NT2/D1 (cell line): ENCODE data around the gene RNF113A.
A peak's percentile ranks its signal among the peaks of the same experiment; 100 is the strongest.
"Not testable (repeated sequence)": the region's sequence is repeated elsewhere in the genome, so short reads cannot be mapped to it uniquely, and the experiment has no call there.

Experiments
- DNase-seq: peaks from one replicate; pipeline ENCODE4 v3.0.0-alpha.2; 2011; ENCODE audit warnings: low read depth, low spot score
- H3K27me3 ChIP-seq: 2 replicates; pipeline ENCODE4 v1.6.0; 2011; ENCODE audit warnings: mild to moderate bottlenecking; ENCODE audit not compliant: insufficient read length, insufficient read depth
- H3K36me3 ChIP-seq: 2 replicates; pipeline ENCODE4 v1.6.1; 2011; ENCODE audit warnings: mild to moderate bottlenecking, low read length, mixed read lengths; ENCODE audit not compliant: insufficient read depth, insufficient read length
- H3K4me1 ChIP-seq: 2 replicates; pipeline ENCODE4 v1.5.1; 2011; ENCODE audit not compliant: insufficient read depth, insufficient read length
- H3K4me3 ChIP-seq: 2 replicates; pipeline ENCODE4 v1.5.1; 2011; ENCODE audit warnings: low read depth; ENCODE audit not compliant: insufficient read length
- H3K9ac ChIP-seq: 2 replicates; pipeline ENCODE4 v1.6.0; 2011; ENCODE audit warnings: low read depth; ENCODE audit not compliant: insufficient read length
- H3K9me3 ChIP-seq: 2 replicates; pipeline ENCODE4 v1.5.1; 2011; ENCODE audit warnings: mild to moderate bottlenecking, low read length; ENCODE audit not compliant: insufficient read depth
- SUZ12 ChIP-seq: IDR thresholded peaks from 2 replicates; pipeline ENCODE4 v1.6.1; 2011; ENCODE audit not compliant: insufficient read length, insufficient read depth; ENCODE audit errors: extremely low read depth
- YY1 ChIP-seq: IDR thresholded peaks from 2 replicates; pipeline ENCODE4 v1.6.1; 2011; ENCODE audit not compliant: insufficient read length, insufficient read depth
- ZNF274 ChIP-seq: IDR thresholded peaks from 2 replicates; pipeline ENCODE4 v1.6.1; 2011; ENCODE audit warnings: mild to moderate bottlenecking, low read depth, low read length

The RNF113A gene

GRCh38 chrX:119870626-119871131, 854 bp downstream of the RNF113A start:
- Histone ChIP-seq H3K4me1 (no peaks in the 10 kb centered on the region), H3K9me3 (no peaks in the 10 kb centered on the region), H3K36me3 (peaks cover 23% of the 10 kb centered on the region), H3K4me3 (peak overlapping the region; percentile 94), H3K27me3 (peaks cover 3% of the 10 kb centered on the region), H3K9ac (peak overlapping the region; percentile 97)
- DNase-seq, result no peak
- TF ChIP-seq YY1, result no peak

DNA sequence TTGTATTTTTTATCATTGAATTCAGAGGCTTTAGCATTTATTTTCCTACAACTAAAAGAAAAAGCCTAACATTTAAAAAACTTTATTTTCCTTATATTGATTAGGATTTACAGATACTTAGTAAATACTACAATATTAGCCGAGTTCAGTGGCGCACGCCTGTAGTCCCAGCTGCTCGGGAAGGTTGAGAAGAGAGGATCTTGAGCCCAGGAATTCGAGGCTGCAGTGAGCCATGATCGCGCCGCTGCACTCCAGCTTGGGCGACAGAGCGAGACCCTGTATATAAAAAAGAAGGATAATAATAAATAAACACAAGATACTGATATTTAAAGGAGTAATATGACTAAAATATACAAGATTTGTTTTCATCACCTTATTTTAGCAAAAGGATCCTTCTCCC, 18.1 kb downstream of the RNF113A start:
- H3K36me3 ChIP-seq, result peaks cover 19% of the 10 kb centered on the region
- peak overlapping the region; percentile 21 for H3K4me3 ChIP-seq
- TF ChIP-seq ZNF274 (no peak), YY1 (no peak), SUZ12 (no peak)
- H3K9me3 ChIP-seq, result no peaks in the 10 kb centered on the region
- peak overlapping the region; percentile 77 for H3K9ac ChIP-seq
- DNase-seq, result no peak
- no peaks in the 10 kb centered on the region for H3K4me1 ChIP-seq
- H3K27me3 ChIP-seq, result no peaks in the 10 kb centered on the region

- peak; percentile 99 for DNase-seq
- Histone ChIP-seq H3K4me3 (peak within 1 kb of the TSS; percentile 95), H3K4me1 (no peaks in the 10 kb centered on the region), H3K27me3 (no peaks in the 10 kb centered on the region), H3K9ac (peak within 1 kb of the TSS; percentile 98), H3K36me3 (peaks cover 23% of the 10 kb centered on the region), H3K9me3 (no peaks in the 10 kb centered on the region)
- no peak for TF ChIP-seq ZNF274
- TF ChIP-seq YY1, result peak; percentile 76
These were observed 18.9 kb downstream of the RNF113A start, which contains the start of gene UPF3B for GRCh38 chrX:119852382-119853353. Gene UPF3B, minus strand, starts transcription at chrX:119852963. Its CDS starts 35 bp downstream, at chrX:119852928.

DNA sequence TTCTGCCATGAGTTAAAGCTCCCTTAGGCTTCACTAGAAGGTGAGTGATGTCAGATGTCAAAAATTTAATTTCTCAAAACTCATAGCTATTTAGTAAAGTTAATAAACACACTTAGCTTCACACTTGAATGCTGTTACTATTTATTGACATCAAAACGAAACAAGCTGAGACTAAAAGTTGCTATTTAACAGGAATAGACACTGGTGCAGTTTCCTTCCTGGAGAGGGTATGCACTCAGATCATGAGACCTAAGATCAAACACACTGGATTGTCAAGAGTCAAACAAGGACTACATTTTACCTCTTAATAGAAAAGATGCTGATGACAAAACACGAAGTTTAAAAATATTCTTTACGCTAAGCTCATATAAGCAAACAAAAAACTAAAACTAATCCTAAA, 37.6 kb downstream of the RNF113A start:
- Histone ChIP-seq H3K9me3 (no peaks in the 10 kb centered on the region), H3K9ac (no peak overlapping the region), H3K36me3 (peaks cover 77% of the 10 kb centered on the region), H3K4me3 (no peak overlapping the region), H3K4me1 (no peaks in the 10 kb centered on the region), H3K27me3 (no peaks in the 10 kb centered on the region)
- DNase-seq, result no peak
- TF ChIP-seq SUZ12, result no peak
- no peak for TF ChIP-seq YY1
- no peak for TF ChIP-seq ZNF274

GRCh38 chrX:119828446-119828845, 43.1 kb downstream of the RNF113A start:
- no peak for DNase-seq
- Histone ChIP-seq H3K9ac (no peak overlapping the region), H3K27me3 (no peaks in the 10 kb centered on the region)

DNA sequence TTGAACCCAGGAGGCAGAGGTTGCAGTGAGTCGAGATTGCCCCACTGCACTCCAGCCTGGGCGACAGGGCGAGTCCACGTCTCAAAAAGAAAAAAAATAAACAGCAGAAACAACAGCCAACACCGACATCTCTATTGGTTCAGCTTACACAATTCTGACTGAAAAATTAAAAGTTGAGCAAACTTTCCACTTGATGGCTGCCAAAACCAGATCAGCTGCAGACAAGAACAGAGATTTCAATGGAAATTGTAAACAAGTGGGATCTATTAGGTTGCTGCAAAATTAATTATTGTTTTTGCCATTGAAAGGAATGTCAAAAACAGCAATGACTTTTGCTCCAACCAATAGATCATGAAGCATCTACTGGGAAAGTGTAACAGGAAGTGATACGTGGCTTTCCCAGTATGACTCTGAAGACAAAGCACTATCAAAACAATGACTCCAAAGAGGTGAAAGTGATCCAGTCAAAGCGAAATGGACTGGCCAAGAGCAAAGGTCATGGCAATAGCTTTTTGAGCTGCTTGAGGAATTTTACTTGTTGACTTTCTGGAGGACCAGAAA, 45.1 kb downstream of the RNF113A start:
- DNase-seq, result no peak
- Histone ChIP-seq H3K36me3 (peaks cover 27% of the 10 kb centered on the region), H3K27me3 (no peaks in the 10 kb centered on the region), H3K9ac (no peak overlapping the region), H3K4me3 (no peak overlapping the region), H3K4me1 (no peaks in the 10 kb centered on the region), H3K9me3 (no peaks in the 10 kb centered on the region)
- TF ChIP-seq ZNF274 (no peak), SUZ12 (no peak)

More at GRCh38 chrX:119828446-119828845, 43.1 kb downstream of the RNF113A start:
- H3K4me3 ChIP-seq, result no peak overlapping the region
- TF ChIP-seq YY1 (no peak), SUZ12 (no peak), ZNF274 (no peak)
- H3K9me3 ChIP-seq, result no peaks in the 10 kb centered on the region
- no peaks in the 10 kb centered on the region for H3K4me1 ChIP-seq
- H3K36me3 ChIP-seq, result peaks cover 45% of the 10 kb centered on the region

- not testable (repeated sequence) for H3K9me3 ChIP-seq, H3K27me3 ChIP-seq, DNase-seq, H3K4me1 ChIP-seq, H3K4me3 ChIP-seq, H3K9ac ChIP-seq, H3K36me3 ChIP-seq
These were observed 47.3 kb downstream of the RNF113A start for GRCh38 chrX:119824221-119824620.

- not testable (repeated sequence) for H3K9me3 ChIP-seq, H3K4me1 ChIP-seq, DNase-seq, H3K27me3 ChIP-seq, H3K9ac ChIP-seq, H3K36me3 ChIP-seq, H3K4me3 ChIP-seq
These were observed 49.8 kb downstream of the RNF113A start for GRCh38 chrX:119821703-119822102.
